HG03175 (cell line): ENCODE measurements around the gene MOB2.

Experiments
- ATAC-seq: cut with Tn5 transposase; IDR thresholded peaks from one replicate; pipeline ENCODE4 v1.9.1; 2021; ENCODE audit warnings: mild to moderate bottlenecking, moderate library complexity; ENCODE audit not compliant: unreplicated experiment

MOB2 gene

DNA sequence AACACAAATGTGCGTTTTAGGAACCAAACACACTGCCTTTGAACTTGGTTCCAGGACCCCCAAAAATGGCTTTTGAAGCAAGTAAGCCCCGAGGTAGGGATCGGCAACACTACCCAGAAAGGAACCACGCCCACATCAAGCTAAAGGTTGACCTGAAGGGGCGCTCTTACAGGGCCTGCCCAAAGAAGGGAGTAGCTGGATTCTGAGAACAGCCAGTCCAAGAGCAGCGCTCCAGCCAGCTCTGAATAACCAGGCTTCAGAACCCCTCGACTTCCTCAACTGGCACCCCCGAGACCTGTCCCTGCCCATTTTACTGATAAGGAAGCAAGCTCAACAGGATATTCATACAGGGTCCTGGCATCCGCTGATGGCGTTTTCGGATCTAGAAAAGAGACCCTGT is 18.9 kb upstream of the MOB2 start:
- ATAC-seq: no peak

DNA sequence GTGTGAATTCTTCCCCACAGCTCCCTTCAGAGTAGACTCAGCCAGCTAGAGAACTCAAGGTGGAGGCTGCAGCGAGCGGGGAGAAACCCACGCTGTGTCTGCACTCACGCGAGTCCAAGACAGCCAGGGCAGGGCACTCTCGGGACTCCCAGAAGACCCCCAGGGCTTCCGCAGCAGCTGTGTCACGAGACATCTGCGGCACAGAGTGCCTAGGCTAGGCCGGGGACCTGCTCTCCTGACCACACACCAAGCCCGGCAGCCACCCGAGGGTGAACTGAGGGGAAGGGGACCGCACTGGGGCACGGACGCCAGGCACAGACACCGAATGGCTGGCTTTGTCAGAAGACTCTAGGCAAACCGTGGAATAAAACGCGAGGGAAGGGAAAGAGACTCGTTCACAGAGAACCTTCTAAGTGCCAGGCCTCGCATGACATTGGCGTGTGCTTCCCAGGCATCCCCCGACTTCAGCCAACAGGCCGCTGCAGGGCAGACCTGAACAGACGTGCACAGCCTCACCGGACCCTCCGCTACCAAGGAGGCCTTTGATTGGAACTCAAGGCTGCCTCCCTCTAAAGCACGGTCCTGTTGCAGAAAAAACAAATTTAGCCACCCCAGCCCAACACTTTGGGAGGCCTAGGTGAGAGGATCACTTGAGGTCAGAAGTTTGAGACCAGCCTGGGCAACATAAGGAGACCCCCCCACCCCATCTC is 18.2 kb upstream of the MOB2 start:
- ATAC-seq: no peak

- no peak for ATAC-seq
Measured at GRCh38 chr11:1504138-1504537, 17.6 kb upstream of the MOB2 start.

- ATAC-seq: no peak
Measured at GRCh38 chr11:1503708-1504104, 17.1 kb upstream of the MOB2 start.

DNA sequence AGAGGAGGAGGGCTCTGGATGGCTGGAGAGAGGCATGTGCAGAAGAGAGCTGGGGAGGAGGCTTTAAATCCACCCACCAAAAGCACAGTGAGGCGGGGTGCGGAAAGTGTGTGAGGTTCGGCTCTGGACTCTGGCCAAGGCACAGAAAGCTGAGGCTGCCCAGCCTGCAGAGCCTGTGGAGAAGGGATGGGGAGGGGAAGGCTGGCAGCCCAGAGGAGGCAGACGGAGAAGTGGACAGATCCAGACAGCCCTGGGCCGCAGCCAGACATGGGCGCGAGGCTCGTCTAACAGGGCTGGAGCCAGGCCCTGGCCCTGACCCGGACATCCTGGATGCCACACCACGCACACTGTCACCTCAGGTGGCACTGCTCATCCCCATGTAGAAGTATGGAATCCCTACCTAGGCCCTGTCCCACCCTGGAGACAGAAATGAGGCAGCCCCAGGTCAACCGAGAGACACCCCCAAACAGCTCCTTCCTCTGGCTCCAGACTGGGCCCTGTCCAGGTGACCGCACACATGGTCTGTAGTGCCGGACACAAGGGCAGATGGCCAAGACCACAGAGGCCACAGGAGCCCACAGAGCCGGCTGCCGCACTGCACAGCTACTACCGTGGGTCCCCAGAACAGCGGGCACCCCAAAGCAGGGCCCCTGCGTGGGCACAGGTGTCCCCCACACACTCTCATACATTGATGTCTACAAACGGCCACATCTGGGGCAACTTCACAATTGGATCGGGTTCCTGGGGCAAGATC is 16.6 kb upstream of the MOB2 start:
- ATAC-seq: no peak

- ATAC-seq: no peak
Measured at GRCh38 chr11:1502168-1502953, 15.8 kb upstream of the MOB2 start.

DNA sequence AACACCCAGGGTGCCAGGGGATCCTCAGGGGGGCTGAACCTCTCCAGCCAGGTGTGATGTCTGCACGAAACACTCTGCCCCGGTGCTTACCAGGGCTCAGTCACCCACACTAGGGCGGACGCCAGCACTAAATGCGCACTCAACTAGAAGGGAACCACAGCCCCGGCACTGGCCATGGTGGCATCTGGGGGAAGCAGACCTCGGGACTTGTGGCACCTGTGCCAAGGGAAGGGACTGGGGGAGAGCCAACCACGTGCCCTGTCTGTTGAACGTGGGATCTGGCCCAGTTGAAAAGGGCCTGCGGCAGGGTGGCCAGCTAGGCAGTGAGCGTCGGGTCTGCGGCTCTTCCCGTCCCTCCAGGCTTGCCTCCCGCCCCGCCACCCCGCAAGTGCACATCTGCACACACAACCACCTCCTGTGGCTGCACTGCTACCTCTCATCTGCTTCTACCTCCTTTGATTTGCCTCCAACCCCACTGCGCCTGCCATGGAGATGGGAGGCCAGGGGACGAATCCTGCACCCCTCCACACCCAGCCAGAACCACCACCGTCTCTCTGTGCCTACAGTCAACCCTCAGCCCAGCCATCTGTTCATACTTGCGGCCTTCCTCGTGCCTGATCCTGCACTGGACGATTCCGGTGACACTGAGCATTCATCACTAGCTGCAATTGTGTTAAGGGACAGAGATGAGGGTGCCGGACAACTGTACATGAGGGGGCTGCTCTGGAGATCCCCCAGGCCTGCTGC is 15.0 kb upstream of the MOB2 start:
- no peak for ATAC-seq

DNA sequence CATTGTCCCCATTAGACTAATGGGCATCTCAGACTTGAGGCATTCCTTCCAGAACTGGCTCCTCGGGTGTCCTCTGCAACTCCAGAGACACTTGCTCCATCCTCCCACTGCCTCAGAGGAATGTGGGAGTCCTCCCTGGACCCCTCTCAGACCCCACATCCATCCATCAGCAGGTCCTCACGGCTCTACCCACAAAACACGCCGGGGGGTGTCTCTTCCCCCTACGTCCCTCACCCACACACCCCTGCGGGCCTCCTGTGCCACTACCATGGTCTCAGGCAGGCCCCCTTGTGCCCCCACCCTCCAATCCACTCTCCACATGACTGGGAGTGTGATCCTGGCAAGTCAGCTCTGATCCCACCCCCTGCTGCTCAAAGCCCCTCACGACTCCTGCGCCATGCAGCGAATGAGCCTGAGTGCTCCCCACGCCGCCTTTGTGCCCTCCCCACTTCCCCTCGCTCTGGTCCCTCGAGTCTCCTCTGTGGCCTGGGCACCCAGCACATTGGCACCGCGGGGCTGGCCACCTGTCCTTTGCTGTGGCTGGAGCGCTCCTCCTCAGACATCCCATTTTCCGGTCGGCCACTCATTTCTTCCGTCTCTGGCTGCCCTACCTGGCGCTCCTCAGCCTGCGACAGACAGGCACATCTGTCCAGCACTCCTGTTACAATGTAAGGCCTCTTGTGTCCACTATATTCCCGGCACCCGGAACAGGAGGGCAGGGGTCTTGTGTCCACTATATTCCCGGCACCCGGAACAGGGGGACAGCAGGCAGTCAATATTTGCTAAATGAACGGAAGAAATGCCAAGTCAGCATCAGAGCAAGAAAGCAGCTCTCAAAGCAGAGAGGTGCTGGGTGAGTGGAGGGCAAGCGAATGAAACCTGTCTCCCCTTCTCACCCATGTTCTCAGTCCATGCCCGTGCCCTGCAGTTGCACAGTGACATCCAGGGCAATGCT is 14.2 kb upstream of the MOB2 start:
- ATAC-seq: no peak

DNA sequence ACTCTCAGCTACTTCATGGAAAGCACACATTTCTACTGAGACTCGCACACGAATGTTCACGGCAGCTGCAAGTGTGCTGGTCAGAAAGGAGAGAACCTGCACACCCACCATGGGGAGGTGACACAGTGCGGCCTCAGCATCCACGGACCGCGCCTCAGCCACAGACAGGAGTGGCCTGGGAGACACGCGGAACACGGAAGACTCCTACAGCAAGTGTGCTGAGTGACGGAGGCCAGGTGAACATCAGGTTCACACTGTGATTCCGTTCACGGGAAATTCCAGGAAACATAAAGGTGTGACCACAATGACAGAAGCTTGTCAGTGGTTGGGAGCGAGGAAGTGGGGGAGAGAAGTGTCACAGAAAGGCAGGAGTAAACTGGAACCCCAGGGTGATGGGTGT is 13.3 kb upstream of the MOB2 start:
- no peak for ATAC-seq

DNA sequence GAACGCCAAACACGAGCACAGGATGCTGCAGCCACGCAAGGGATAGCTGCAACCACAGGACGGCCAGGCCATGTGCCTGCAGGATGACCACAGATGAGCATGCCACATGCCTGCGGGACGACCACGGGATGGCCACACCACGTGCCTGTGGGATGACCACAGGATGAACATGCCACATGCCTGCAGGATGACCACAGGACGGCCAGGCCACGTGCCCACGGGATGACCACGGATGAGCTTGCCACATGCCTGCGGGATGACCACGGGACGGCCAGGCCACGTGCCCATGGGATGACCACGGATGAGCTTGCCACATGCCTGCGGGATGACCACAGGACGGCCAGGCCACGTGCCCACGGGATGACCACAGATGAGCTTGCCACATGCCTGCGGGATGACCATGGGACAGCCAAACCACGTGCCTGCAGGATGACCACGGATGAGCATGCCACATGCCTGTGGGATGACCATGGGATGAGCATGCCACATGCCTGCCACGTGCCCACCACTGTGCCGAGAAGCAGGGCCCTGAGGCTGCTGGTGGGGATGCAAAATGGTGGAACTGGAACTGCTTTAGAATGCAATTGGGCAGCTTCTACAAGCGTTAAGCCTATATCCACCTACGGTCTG is 12.8 kb upstream of the MOB2 start:
- ATAC-seq: no peak

- no peak for ATAC-seq
Measured at GRCh38 chr11:1498262-1498661, 11.7 kb upstream of the MOB2 start.

DNA sequence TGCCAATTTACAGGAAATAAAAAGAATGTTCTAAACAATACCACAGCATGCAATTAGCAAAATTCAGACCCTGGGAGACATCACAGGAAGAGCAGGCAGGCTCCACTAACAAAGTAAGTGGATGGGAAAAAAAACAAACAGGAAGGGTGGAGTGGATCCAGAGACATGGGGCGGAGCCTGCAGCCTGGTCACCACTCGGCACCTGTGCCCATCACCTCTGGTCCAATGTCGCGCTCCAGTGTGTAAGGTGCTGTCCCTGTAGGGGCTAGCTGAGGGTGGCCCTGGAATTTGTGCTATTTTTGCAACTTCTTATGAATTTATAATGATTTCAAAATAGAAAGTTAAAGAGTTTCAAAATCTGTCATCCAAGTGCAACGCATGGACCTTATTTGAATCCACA is 11.0 kb upstream of the MOB2 start:
- no peak for ATAC-seq

- no peak for ATAC-seq
Measured at GRCh38 chr11:1496761-1497095, 10.1 kb upstream of the MOB2 start.

- ATAC-seq: no peak
Measured at GRCh38 chr11:1496091-1496760, 9.6 kb upstream of the MOB2 start.

DNA sequence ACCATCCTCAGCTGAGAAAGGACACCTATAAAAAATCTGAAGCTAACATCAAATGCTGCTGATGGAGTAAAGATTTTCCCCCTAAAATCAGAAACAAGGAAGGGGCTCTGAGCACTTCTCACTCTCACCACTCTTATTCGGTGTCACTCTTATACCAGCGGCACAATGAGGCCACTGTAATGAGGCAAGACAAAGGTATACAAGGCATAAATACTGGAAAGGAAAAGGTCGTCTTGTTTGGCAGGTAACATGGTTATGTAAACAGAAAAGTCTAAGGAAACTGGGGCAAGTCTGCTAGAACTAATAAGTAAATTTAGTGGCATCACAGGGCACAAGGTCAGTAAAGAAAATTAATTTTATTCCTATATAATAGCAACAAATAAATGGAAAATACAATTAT is 8.1 kb upstream of the MOB2 start:
- no peak for ATAC-seq

DNA sequence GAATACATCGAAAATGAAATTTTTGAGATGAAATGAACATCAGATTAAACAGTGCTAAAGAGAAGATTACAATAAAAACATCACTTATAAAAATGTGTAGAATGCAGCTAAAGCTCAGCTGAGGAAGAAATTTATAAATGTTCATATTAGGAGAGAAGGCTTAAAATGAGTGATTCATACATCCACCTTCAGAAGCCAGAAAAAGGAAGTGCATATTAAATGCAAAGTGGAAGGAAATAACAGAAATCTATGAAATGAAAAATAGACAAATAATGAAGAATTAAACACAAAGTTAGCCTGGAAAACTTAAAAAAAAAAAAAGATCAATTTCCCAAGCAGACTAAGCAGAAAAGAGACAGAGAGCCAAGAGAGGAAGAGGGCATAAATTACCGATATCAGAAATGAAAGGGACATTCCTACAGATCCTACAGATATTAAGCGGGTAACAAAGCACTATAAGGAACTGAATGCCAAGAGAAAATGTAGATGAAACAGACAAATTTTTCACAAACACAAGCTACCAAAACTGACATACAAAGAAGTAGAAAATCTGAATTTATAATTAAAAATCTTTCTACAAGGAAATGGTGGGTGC is 7.2 kb upstream of the MOB2 start:
- ATAC-seq: no peak

- ATAC-seq: no peak
Measured at GRCh38 chr11:1491379-1491778, 4.8 kb upstream of the MOB2 start.

GRCh38 chr11:1490651-1491050 is 4.1 kb upstream of the MOB2 start:
- ATAC-seq: no peak
